ENCODE results near the gene ALDH5A1. TPM values are rescaled to one million over a fixed set of nuclear protein-coding genes. Genes with fewer than 3 reads are reported as not detected.

The ALDH5A1 gene
- total RNA-seq, 2 experiments from 2014 or later, result 180 to 260 TPM

GRCh38 chr6:24535210-24535609, 40.4 kb downstream of the ALDH5A1 start:
- CTCF ChIA-PET (ENCODE audit: unreplicated experiment), result no interaction called here

GRCh38 chr6:24536466-24536865, 41.7 kb downstream of the ALDH5A1 start:
- H3K9me3 ChIP-seq (ENCODE audit: low read length), result no peaks in the 10 kb centered on the region
- H3K36me3 ChIP-seq (ENCODE audit: insufficient read depth, low read length), result peaks cover 96% of the 10 kb centered on the region
- H3K79me2 ChIP-seq (ENCODE audit: insufficient read depth, low read depth, low read length), result peaks cover 7% of the 10 kb centered on the region; the same call in 1 of the 2 replicates
- intact Hi-C loops (cut with micrococcal nuclease; ENCODE audit: unreplicated experiment), result no loop called here
- CTCF ChIA-PET (ENCODE audit: unreplicated experiment), result no interaction called here
- TF ChIP-seq EZH2phosphoT487 (IDR thresholded peaks at IDR 0.05; ENCODE audit: borderline replicate concordance, low read depth, low read length), result no peak
- no peak for TF ChIP-seq CTCF (conservative IDR thresholded peaks at IDR 0.05; ENCODE audit: low read length)
- no peaks in the 10 kb centered on the region for H3K9me2 ChIP-seq (ENCODE audit: insufficient read depth, low read length)
- TSS peak; percentile 45 for BruUV-seq (replicated peaks)
- peaks cover 6% of the 10 kb centered on the region; the same call in 1 of the 2 replicates for H4K20me1 ChIP-seq (ENCODE audit: insufficient read depth, low read length)
- no peak overlapping the region for H2AFZ ChIP-seq (ENCODE audit: low read length)
- no peak overlapping the region for H3K4me2 ChIP-seq (ENCODE audit: low read length)
- no peak for DNase-seq (ENCODE audit: low spot score)
- H3K27ac ChIP-seq (ENCODE audit: low read depth, low read length, poor library complexity, severe bottlenecking), result no peak overlapping the region
- no peak overlapping the region for H3K4me3 ChIP-seq (ENCODE audit: low read depth, low read length, poor library complexity, severe bottlenecking)
- POLR2A ChIA-PET, result interaction anchor here (0.5 to 1.0 kb wide), 6 partner anchors 9 to 106 kb away, joined by 3 to 6 read pairs (median 4); no protein-coding TSS in a partner anchor
- H3K4me1 ChIP-seq (ENCODE audit: insufficient read depth, low read length, poor library complexity, severe bottlenecking), result no peaks in the 10 kb centered on the region

More at GRCh38 chr6:24535210-24535609, 40.4 kb downstream of the ALDH5A1 start:
- Histone ChIP-seq H3K27ac (ENCODE audit: low read depth, low read length, poor library complexity, severe bottlenecking) (no peak overlapping the region), H2AFZ (ENCODE audit: low read length) (no peak overlapping the region), H3K9me2 (ENCODE audit: insufficient read depth, low read length) (no peaks in the 10 kb centered on the region), H3K9me3 (ENCODE audit: low read length) (no peaks in the 10 kb centered on the region), H3K79me2 (ENCODE audit: insufficient read depth, low read depth, low read length) (peaks cover 19% of the 10 kb centered on the region; the same call in 1 of the 2 replicates), H4K20me1 (ENCODE audit: insufficient read depth, low read length) (peaks cover 16% of the 10 kb centered on the region), H3K4me1 (ENCODE audit: insufficient read depth, low read length, poor library complexity, severe bottlenecking) (no peaks in the 10 kb centered on the region), H3K4me3 (ENCODE audit: low read depth, low read length, poor library complexity, severe bottlenecking) (no peak overlapping the region), H3K4me2 (ENCODE audit: low read length) (no peak overlapping the region), H3K36me3 (ENCODE audit: insufficient read depth, low read length) (peaks cover 97% of the 10 kb centered on the region)
- no peak for DNase-seq (ENCODE audit: low spot score)
- TF ChIP-seq CTCF (conservative IDR thresholded peaks at IDR 0.05; ENCODE audit: low read length) (no peak), EZH2phosphoT487 (IDR thresholded peaks at IDR 0.05; ENCODE audit: borderline replicate concordance, low read depth, low read length) (no peak)
- POLR2A ChIA-PET, result interaction anchor here (1.0 to 1.6 kb wide), 3 partner anchors 12 to 14 kb away, joined by 3 read pairs; no protein-coding TSS in a partner anchor
- intact Hi-C loops (cut with micrococcal nuclease; ENCODE audit: unreplicated experiment), result no loop called here
- no TSS peak for BruUV-seq (replicated peaks)

GRCh38 chr6:24537082-24537699, 42.4 kb downstream of the ALDH5A1 start:
- CTCF ChIA-PET (ENCODE audit: unreplicated experiment), result no interaction called here
- no peak overlapping the region for H2AFZ ChIP-seq (ENCODE audit: low read length)
- intact Hi-C loops (cut with micrococcal nuclease; ENCODE audit: unreplicated experiment), result no loop called here
- H3K4me1 ChIP-seq (ENCODE audit: insufficient read depth, low read length, poor library complexity, severe bottlenecking), result no peaks in the 10 kb centered on the region
- no peak for TF ChIP-seq CTCF (conservative IDR thresholded peaks at IDR 0.05; ENCODE audit: low read length)
- no peak for TF ChIP-seq EZH2phosphoT487 (IDR thresholded peaks at IDR 0.05; ENCODE audit: borderline replicate concordance, low read depth, low read length)
- H4K20me1 ChIP-seq (ENCODE audit: insufficient read depth, low read length), result no peaks in the 10 kb centered on the region
- no peaks in the 10 kb centered on the region for H3K9me3 ChIP-seq (ENCODE audit: low read length)
- no peak for DNase-seq (ENCODE audit: low spot score)
- POLR2A ChIA-PET, result interaction anchor here (0.6 kb wide), 2 partner anchors 105 to 1682 kb away, joined by 3 read pairs; no protein-coding TSS in a partner anchor
- no peak overlapping the region for H3K4me3 ChIP-seq (ENCODE audit: low read depth, low read length, poor library complexity, severe bottlenecking)
- H3K36me3 ChIP-seq (ENCODE audit: insufficient read depth, low read length), result peaks cover 91% of the 10 kb centered on the region
- H3K27ac ChIP-seq (ENCODE audit: low read depth, low read length, poor library complexity, severe bottlenecking), result no peak overlapping the region
- no peaks in the 10 kb centered on the region; the same call in 1 of the 2 replicates for H3K79me2 ChIP-seq (ENCODE audit: insufficient read depth, low read depth, low read length)
- no peak overlapping the region for H3K4me2 ChIP-seq (ENCODE audit: low read length)
- no TSS peak for BruUV-seq (replicated peaks)
- H3K9me2 ChIP-seq (ENCODE audit: insufficient read depth, low read length), result no peaks in the 10 kb centered on the region

Measured in OCI-LY7 (cell line).